Loucy (cell line): ENCODE results near the gene ZBTB2.

ENCODE experiments used
- EZH2phosphoT487 ChIP-seq: fragments of 200-600 bp; IDR thresholded peaks from 2 replicates; pipeline ENCODE4 v1.6.1; 2018; ENCODE audit warnings: antibody characterized with exemption, mild to moderate bottlenecking, moderate library complexity, borderline replicate concordance
- TF ChIP-seq, protein P1 (sequence below): fragments of 200-600 bp; sonication (generic); conservative IDR thresholded peaks from 2 replicates; pipeline ENCODE4 v1.5.1; 2014; ENCODE audit warnings: mild to moderate bottlenecking, antibody characterized with exemption, low read length

DNA sequence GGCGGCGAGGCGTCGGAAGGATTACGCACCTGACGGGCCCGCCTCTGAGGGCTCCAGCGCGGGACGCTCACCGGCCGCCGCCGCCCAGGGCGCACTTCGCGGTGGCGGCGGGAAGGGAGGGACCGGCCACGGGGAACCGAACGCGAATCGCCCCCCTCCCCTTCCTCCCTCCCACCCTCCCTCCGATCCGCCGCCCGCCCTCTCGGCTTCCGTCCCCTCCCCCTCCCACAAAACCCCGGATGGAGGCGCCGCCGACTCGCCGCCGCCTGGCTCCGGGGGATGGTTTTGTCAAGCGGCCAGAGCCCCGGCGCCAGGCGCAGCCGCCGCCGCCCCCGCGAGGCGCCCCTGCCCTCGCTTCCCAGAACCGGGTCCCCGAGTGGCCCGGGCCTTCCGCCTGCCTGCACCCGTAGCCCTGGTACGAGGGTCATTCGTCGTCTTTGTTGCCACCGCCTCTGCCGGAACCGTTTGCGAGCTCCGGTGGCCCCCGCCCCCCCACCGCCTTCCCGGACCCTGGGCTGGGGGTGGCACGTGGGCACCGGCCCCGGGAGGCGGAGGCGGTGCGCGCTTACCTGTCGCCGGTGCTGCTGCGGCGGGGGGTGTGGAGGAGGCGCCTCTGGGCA, 398 bp downstream of the ZBTB2 start:
- TF ChIP-seq, protein P1, sequence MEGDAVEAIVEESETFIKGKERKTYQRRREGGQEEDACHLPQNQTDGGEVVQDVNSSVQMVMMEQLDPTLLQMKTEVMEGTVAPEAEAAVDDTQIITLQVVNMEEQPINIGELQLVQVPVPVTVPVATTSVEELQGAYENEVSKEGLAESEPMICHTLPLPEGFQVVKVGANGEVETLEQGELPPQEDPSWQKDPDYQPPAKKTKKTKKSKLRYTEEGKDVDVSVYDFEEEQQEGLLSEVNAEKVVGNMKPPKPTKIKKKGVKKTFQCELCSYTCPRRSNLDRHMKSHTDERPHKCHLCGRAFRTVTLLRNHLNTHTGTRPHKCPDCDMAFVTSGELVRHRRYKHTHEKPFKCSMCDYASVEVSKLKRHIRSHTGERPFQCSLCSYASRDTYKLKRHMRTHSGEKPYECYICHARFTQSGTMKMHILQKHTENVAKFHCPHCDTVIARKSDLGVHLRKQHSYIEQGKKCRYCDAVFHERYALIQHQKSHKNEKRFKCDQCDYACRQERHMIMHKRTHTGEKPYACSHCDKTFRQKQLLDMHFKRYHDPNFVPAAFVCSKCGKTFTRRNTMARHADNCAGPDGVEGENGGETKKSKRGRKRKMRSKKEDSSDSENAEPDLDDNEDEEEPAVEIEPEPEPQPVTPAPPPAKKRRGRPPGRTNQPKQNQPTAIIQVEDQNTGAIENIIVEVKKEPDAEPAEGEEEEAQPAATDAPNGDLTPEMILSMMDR: no peak
- no peak for TF ChIP-seq EZH2phosphoT487
